ENCODE results near the gene ATG13.

The ATG13 gene

GRCh38 chr11:46635557-46636139 lies 18.3 kb downstream of the ATG13 start:
- DNase-seq (ENCODE audit: low read depth, low spot score) = no peak
- TF ChIP-seq ZNF274 (IDR thresholded peaks at IDR 0.05; ENCODE audit: low read depth, low read length) = no peak
- no peak for TF ChIP-seq YY1 (IDR thresholded peaks at IDR 0.05; ENCODE audit: insufficient read depth, insufficient read length)
- no peak for TF ChIP-seq SUZ12 (IDR thresholded peaks at IDR 0.05; ENCODE audit: extremely low read depth, insufficient read depth, insufficient read length)
- Histone ChIP-seq H3K36me3 (ENCODE audit: insufficient read depth, insufficient read length, low read length) (peaks cover 38% of the 10 kb centered on the region), H3K4me1 (ENCODE audit: insufficient read depth, insufficient read length) (no peaks in the 10 kb centered on the region), H3K9me3 (ENCODE audit: insufficient read depth, low read length) (no peaks in the 10 kb centered on the region), H3K4me3 (ENCODE audit: insufficient read length, low read depth) (no peak overlapping the region), H3K27me3 (ENCODE audit: insufficient read depth, insufficient read length) (no peaks in the 10 kb centered on the region), H3K9ac (ENCODE audit: insufficient read length, low read depth) (no peak overlapping the region)

DNA sequence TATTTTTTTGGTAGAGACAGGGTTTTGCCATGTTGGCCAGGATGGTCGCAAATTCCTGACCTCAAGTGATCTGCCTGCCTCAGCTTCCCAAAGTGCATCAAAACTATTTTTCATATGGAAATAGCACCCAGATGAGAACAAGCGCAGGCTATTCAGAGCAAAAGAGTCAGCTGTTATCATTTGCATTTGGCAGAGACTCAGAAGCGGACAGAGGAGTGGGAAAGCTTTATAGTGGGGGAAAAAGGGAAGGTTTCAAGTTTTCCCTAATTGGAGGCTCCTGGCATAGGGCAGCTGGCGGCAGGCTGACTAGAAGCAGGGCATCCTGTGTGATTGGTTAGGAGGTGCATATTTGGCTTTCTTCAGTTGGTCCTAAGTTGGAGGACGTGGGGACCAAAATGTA lies 20.2 kb downstream of the ATG13 start:
- H3K4me1 ChIP-seq (ENCODE audit: insufficient read depth, insufficient read length) = no peaks in the 10 kb centered on the region
- H3K4me3 ChIP-seq (ENCODE audit: insufficient read length, low read depth) = no peak overlapping the region
- no peak overlapping the region for H3K9ac ChIP-seq (ENCODE audit: insufficient read length, low read depth)
- H3K9me3 ChIP-seq (ENCODE audit: insufficient read depth, low read length) = peaks cover 2% of the 10 kb centered on the region; the same call in 1 of the 2 replicates
- peaks cover 27% of the 10 kb centered on the region for H3K36me3 ChIP-seq (ENCODE audit: insufficient read depth, insufficient read length, low read length)
- no peaks in the 10 kb centered on the region for H3K27me3 ChIP-seq (ENCODE audit: insufficient read depth, insufficient read length)
- no peak for TF ChIP-seq SUZ12 (IDR thresholded peaks at IDR 0.05; ENCODE audit: extremely low read depth, insufficient read depth, insufficient read length)
- TF ChIP-seq YY1 (IDR thresholded peaks at IDR 0.05; ENCODE audit: insufficient read depth, insufficient read length) = no peak
- no peak for TF ChIP-seq ZNF274 (IDR thresholded peaks at IDR 0.05; ENCODE audit: low read depth, low read length)
- no peak for DNase-seq (ENCODE audit: low read depth, low spot score)

DNA sequence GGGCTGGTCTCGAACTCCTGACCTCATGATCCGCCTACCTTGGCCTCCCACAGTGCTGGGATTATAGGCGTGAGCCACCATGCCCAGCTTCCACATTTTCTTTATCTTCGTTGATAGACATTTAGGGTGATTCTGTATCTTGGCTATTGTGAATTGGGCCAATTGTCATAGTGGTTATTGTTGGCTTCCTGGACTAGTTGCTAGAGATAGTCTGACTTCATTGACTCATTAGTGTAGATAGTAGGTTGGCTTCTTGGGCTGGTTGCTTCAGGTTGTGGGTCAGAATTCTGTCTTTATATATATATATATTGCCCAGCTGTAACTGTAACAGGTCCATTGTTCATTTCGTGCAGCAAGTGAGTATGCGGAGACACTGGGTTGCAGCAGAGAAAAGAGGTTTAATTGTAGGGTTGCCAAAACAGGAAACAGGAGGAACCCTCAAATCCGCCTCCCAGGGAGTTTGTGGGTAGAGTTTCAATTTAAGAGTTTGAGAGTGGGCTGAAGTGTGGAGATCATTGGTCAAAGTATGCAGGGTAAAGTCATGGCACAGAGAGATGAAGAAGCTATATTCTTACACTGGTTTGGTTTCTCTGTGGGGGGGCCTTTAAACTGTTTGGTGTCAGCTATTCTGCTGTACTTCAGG lies 22.0 kb downstream of the ATG13 start:
- no peak for TF ChIP-seq ZNF274 (IDR thresholded peaks at IDR 0.05; ENCODE audit: low read depth, low read length)
- TF ChIP-seq YY1 (IDR thresholded peaks at IDR 0.05; ENCODE audit: insufficient read depth, insufficient read length) = no peak
- no peak for DNase-seq (ENCODE audit: low read depth, low spot score)
- H3K9ac ChIP-seq (ENCODE audit: insufficient read length, low read depth) = no peak overlapping the region
- peaks cover 35% of the 10 kb centered on the region for H3K36me3 ChIP-seq (ENCODE audit: insufficient read depth, insufficient read length, low read length)
- peaks cover 6% of the 10 kb centered on the region; the same call in 1 of the 2 replicates for H3K9me3 ChIP-seq (ENCODE audit: insufficient read depth, low read length)
- H3K4me1 ChIP-seq (ENCODE audit: insufficient read depth, insufficient read length) = no peaks in the 10 kb centered on the region
- H3K4me3 ChIP-seq (ENCODE audit: insufficient read length, low read depth) = no peak overlapping the region
- H3K27me3 ChIP-seq (ENCODE audit: insufficient read depth, insufficient read length) = no peaks in the 10 kb centered on the region

GRCh38 chr11:46640036-46640788 lies 22.9 kb downstream of the ATG13 start:
- H3K36me3 ChIP-seq (ENCODE audit: insufficient read depth, insufficient read length, low read length) = peaks cover 44% of the 10 kb centered on the region
- peaks cover 6% of the 10 kb centered on the region; the same call in 1 of the 2 replicates for H3K9me3 ChIP-seq (ENCODE audit: insufficient read depth, low read length)
- H3K4me3 ChIP-seq (ENCODE audit: insufficient read length, low read depth) = no peak overlapping the region
- no peak overlapping the region for H3K9ac ChIP-seq (ENCODE audit: insufficient read length, low read depth)
- TF ChIP-seq YY1 (IDR thresholded peaks at IDR 0.05; ENCODE audit: insufficient read depth, insufficient read length) = no peak
- TF ChIP-seq ZNF274 (IDR thresholded peaks at IDR 0.05; ENCODE audit: low read depth, low read length) = no peak
- no peak for TF ChIP-seq SUZ12 (IDR thresholded peaks at IDR 0.05; ENCODE audit: extremely low read depth, insufficient read depth, insufficient read length)
- no peaks in the 10 kb centered on the region for H3K4me1 ChIP-seq (ENCODE audit: insufficient read depth, insufficient read length)
- DNase-seq (ENCODE audit: low read depth, low spot score) = no peak
- no peaks in the 10 kb centered on the region for H3K27me3 ChIP-seq (ENCODE audit: insufficient read depth, insufficient read length)

- H3K4me3 ChIP-seq (ENCODE audit: insufficient read length, low read depth) = no peak overlapping the region
- no peak for DNase-seq (ENCODE audit: low read depth, low spot score)
- H3K27me3 ChIP-seq (ENCODE audit: insufficient read depth, insufficient read length) = no peaks in the 10 kb centered on the region
- H3K4me1 ChIP-seq (ENCODE audit: insufficient read depth, insufficient read length) = no peaks in the 10 kb centered on the region
- H3K36me3 ChIP-seq (ENCODE audit: insufficient read depth, insufficient read length, low read length) = peaks cover 51% of the 10 kb centered on the region
- H3K9me3 ChIP-seq (ENCODE audit: insufficient read depth, low read length) = peaks cover 6% of the 10 kb centered on the region; the same call in 1 of the 2 replicates
- H3K9ac ChIP-seq (ENCODE audit: insufficient read length, low read depth) = no peak overlapping the region
- TF ChIP-seq SUZ12 (IDR thresholded peaks at IDR 0.05; ENCODE audit: extremely low read depth, insufficient read depth, insufficient read length) (no peak), ZNF274 (IDR thresholded peaks at IDR 0.05; ENCODE audit: low read depth, low read length) (no peak), YY1 (IDR thresholded peaks at IDR 0.05; ENCODE audit: insufficient read depth, insufficient read length) (no peak)
These were observed 24.3 kb downstream of the ATG13 start for GRCh38 chr11:46641639-46642038.

GRCh38 chr11:46642627-46643335 lies 25.4 kb downstream of the ATG13 start:
- Histone ChIP-seq H3K9ac (ENCODE audit: insufficient read length, low read depth) (no peak overlapping the region), H3K4me1 (ENCODE audit: insufficient read depth, insufficient read length) (no peaks in the 10 kb centered on the region), H3K36me3 (ENCODE audit: insufficient read depth, insufficient read length, low read length) (peaks cover 57% of the 10 kb centered on the region), H3K27me3 (ENCODE audit: insufficient read depth, insufficient read length) (no peaks in the 10 kb centered on the region), H3K4me3 (ENCODE audit: insufficient read length, low read depth) (no peak overlapping the region), H3K9me3 (ENCODE audit: insufficient read depth, low read length) (peaks cover 6% of the 10 kb centered on the region; the same call in 1 of the 2 replicates)
- no peak for DNase-seq (ENCODE audit: low read depth, low spot score)
- TF ChIP-seq YY1 (IDR thresholded peaks at IDR 0.05; ENCODE audit: insufficient read depth, insufficient read length) (no peak), SUZ12 (IDR thresholded peaks at IDR 0.05; ENCODE audit: extremely low read depth, insufficient read depth, insufficient read length) (no peak), ZNF274 (IDR thresholded peaks at IDR 0.05; ENCODE audit: low read depth, low read length) (no peak)

Data from NT2/D1 (cell line).